H1 (cell line): Measurements from ENCODE around the gene C19orf47. TPM values are rescaled to one million over a fixed set of nuclear protein-coding genes. Genes with fewer than 3 reads are reported as not detected.

ENCODE experiments used
- CTCF ChIA-PET: fragments of 300-600 bp; sonication (Branson Sonifier 250); formaldehyde crosslinking; loops from one replicate; lab custom pipeline; 2021; ENCODE audit not compliant: partially characterized antibody; lab: Charles Lee
- POLR2A ChIA-PET: fragments of 300-600 bp; sonication (Branson Sonifier 250); formaldehyde crosslinking; loops from one replicate; lab custom pipeline; 2021; ENCODE audit warnings: inconsistent platforms; ENCODE audit not compliant: partially characterized antibody; lab: Charles Lee
- DNase-seq, 2 experiments: peaks; one replicate each; pipeline versions ENCODE4 v3.0.0 to v3.0.0-alpha.2; 2010 to 2022; ENCODE audit warnings: low spot score in 2 of 2, low read depth in 1 of 2, mixed read lengths in 1 of 2
- FAIRE-seq: peaks from 2 replicates; lab custom pipeline; 2011; peaks lifted over from hg19 to GRCh38; lab: Jason Lieb, UNC
- H2AFZ ChIP-seq: 2 replicates; pipeline ENCODE4 v1.8.1; 2012; ENCODE audit warnings: low read length, inconsistent platforms
- H2AK5ac ChIP-seq: 2 replicates; pipeline ENCODE4 v1.6.1; 2013; ENCODE audit warnings: low read depth, low read length
- H2BK120ac ChIP-seq: replicated peaks from 2 replicates; pipeline ENCODE3; 2013; ENCODE audit warnings: low read depth, low read length, inconsistent platforms
- H2BK12ac ChIP-seq: 2 replicates; pipeline ENCODE4 v1.6.1; 2013; ENCODE audit warnings: low read depth, low read length
- H2BK15ac ChIP-seq: 2 replicates; pipeline ENCODE4 v1.6.1; 2013; ENCODE audit warnings: low read length
- H2BK20ac ChIP-seq: 2 replicates; pipeline ENCODE4 v1.6.1; 2013; ENCODE audit warnings: low read length
- H2BK5ac ChIP-seq: 2 replicates; pipeline ENCODE4 v1.6.1; 2013; ENCODE audit warnings: low read depth, low read length
- H3K14ac ChIP-seq: 2 replicates; pipeline ENCODE4 v1.6.1; 2013; ENCODE audit warnings: inconsistent platforms; ENCODE audit not compliant: insufficient read length
- H3K18ac ChIP-seq: 2 replicates; pipeline ENCODE4 v1.6.1; 2013; ENCODE audit warnings: low read length; ENCODE audit errors: extremely low read depth
- H3K23ac ChIP-seq: 2 replicates; pipeline ENCODE4 v1.6.1; 2013; ENCODE audit warnings: inconsistent platforms; ENCODE audit not compliant: insufficient read length
- H3K23me2 ChIP-seq: 2 replicates; pipeline ENCODE4 v1.6.1; 2013; ENCODE audit warnings: low read depth, low read length
- H3K27ac ChIP-seq: 2 replicates; pipeline ENCODE4 v1.6.1; 2011; ENCODE audit warnings: low read depth, low read length, inconsistent platforms
- H3K27me3 ChIP-seq, 4 experiments: replicated peaks in 1 of 4; 1 replicate in 1 of 4; 2 replicates in 3 of 4; pipeline versions ENCODE4 v1.6.1 to v1.8.1; 2011 to 2013; ENCODE audit warnings: low read length in 3 of 4, mild to moderate bottlenecking in 3 of 4, inconsistent platforms in 2 of 4, mixed read lengths in 2 of 4, moderate library complexity in 1 of 4; ENCODE audit not compliant: control insufficient read depth in 3 of 4, insufficient read depth in 3 of 4; ENCODE audit errors: extremely low read depth in 1 of 4
- H3K36me3 ChIP-seq, 4 experiments: 2 replicates each; pipeline versions ENCODE4 v1.6.1 to v1.8.1; 2011 to 2013; ENCODE audit warnings: mild to moderate bottlenecking in 4 of 4, low read length in 3 of 4, moderate library complexity in 2 of 4, control low read depth in 1 of 4, inconsistent platforms in 1 of 4; ENCODE audit not compliant: insufficient read depth in 4 of 4, control insufficient read depth in 2 of 4
- H3K4ac ChIP-seq: replicated peaks from 2 replicates; pipeline ENCODE3; 2013; ENCODE audit warnings: low read length, low read depth, mixed read lengths, inconsistent platforms; ENCODE audit not compliant: insufficient read length
- H3K4me1 ChIP-seq, 4 experiments: replicated peaks in 1 of 4; 1 replicate in 1 of 4; 2 replicates in 3 of 4; pipeline versions ENCODE4 v1.6.1 to v1.8.1; 2011 to 2013; ENCODE audit warnings: low read length in 3 of 4, inconsistent platforms in 2 of 4, mixed read lengths in 1 of 4; ENCODE audit not compliant: insufficient read depth in 4 of 4, control insufficient read depth in 3 of 4
- H3K4me2 ChIP-seq, 2 experiments: 2 replicates each; pipeline versions ENCODE4 v1.6.1 to v1.8.1; 2011 to 2013; ENCODE audit warnings: low read depth in 2 of 2, low read length in 2 of 2, control low read depth in 1 of 2, inconsistent platforms in 1 of 2, mild to moderate bottlenecking in 1 of 2; ENCODE audit not compliant: insufficient read depth in 1 of 2
- H3K4me3 ChIP-seq, 4 experiments: fragments of 200-600, 300-600 bp in 1 of 4; sonication (generic), shearing (Covaris generic), sonication (Bioruptor Twin) in 1 of 4; 2 replicates each; pipeline versions ENCODE4 v1.5.1 to v1.8.1; 2011 to 2016; ENCODE audit warnings: low read length in 4 of 4, low read depth in 3 of 4, control low read depth in 2 of 4, inconsistent platforms in 2 of 4, mild to moderate bottlenecking in 2 of 4, mixed read lengths in 1 of 4, moderate library complexity in 1 of 4; ENCODE audit not compliant: insufficient read depth in 2 of 4; ENCODE audit errors: extremely low read depth in 1 of 4
- H3K56ac ChIP-seq: replicated peaks from 2 replicates; pipeline ENCODE3; 2013; ENCODE audit warnings: low read depth, mild to moderate bottlenecking, mixed read lengths, low read length, inconsistent platforms; ENCODE audit not compliant: insufficient read length
- H3K79me1 ChIP-seq: 2 replicates; pipeline ENCODE4 v1.6.1; 2013; ENCODE audit warnings: low read depth, low read length, control low read depth
- H3K79me2 ChIP-seq, 2 experiments: 2 replicates each; pipeline versions ENCODE4 v1.6.1 to v1.8.1; 2012 to 2013; ENCODE audit warnings: low read length in 2 of 2, mild to moderate bottlenecking in 2 of 2, inconsistent platforms in 1 of 2; ENCODE audit not compliant: insufficient read depth in 2 of 2, control insufficient read depth in 1 of 2
- H3K9ac ChIP-seq, 4 experiments: replicated peaks in 1 of 4; 1 replicate in 1 of 4; 2 replicates in 3 of 4; pipeline versions ENCODE4 v1.6.1 to v1.8.1; 2011 to 2013; ENCODE audit warnings: low read depth in 3 of 4, low read length in 3 of 4, control low read depth in 2 of 4, mild to moderate bottlenecking in 2 of 4, moderate library complexity in 2 of 4, inconsistent platforms in 1 of 4; ENCODE audit errors: extremely low read depth in 1 of 4
- H3K9me3 ChIP-seq, 2 experiments: 2 replicates each; pipeline versions ENCODE4 v1.6.1 to v1.8.1; 2012 to 2013; ENCODE audit warnings: mild to moderate bottlenecking in 2 of 2, moderate library complexity in 2 of 2, control low read depth in 1 of 2, inconsistent platforms in 1 of 2, low read depth in 1 of 2, low read length in 1 of 2, mixed read lengths in 1 of 2; ENCODE audit not compliant: insufficient read depth in 2 of 2
- H4K20me1 ChIP-seq, 2 experiments: replicated peaks in 1 of 2; 2 replicates each; pipeline versions ENCODE3 to v1.8.1; 2011 to 2013; ENCODE audit warnings: inconsistent platforms in 2 of 2, low read length in 2 of 2, mild to moderate bottlenecking in 1 of 2; ENCODE audit not compliant: insufficient read depth in 2 of 2, control insufficient read depth in 1 of 2
- H4K5ac ChIP-seq: 2 replicates; pipeline ENCODE4 v1.6.1; 2013; ENCODE audit warnings: low read length, low read depth, mixed read lengths, inconsistent platforms; ENCODE audit not compliant: insufficient read length
- H4K8ac ChIP-seq: 2 replicates; pipeline ENCODE4 v1.8.0; 2013; ENCODE audit warnings: mild to moderate bottlenecking, moderate library complexity, low read length, inconsistent platforms; ENCODE audit not compliant: insufficient read depth; ENCODE audit errors: extremely low read depth
- H4K91ac ChIP-seq: replicated peaks from 2 replicates; pipeline ENCODE3; 2013; ENCODE audit warnings: low read length, mixed read lengths, inconsistent platforms; ENCODE audit not compliant: insufficient read length
- RAD21 ChIP-seq, 2 experiments: IDR thresholded peaks in 1 of 2; conservative IDR thresholded peaks in 1 of 2; 2 replicates each; pipeline ENCODE4 v1.6.1; 2011; ENCODE audit warnings: low read depth in 2 of 2, low read length in 2 of 2, improper control_type of control experiment in 1 of 2, inconsistent platforms in 1 of 2, mild to moderate bottlenecking in 1 of 2, moderate library complexity in 1 of 2
- TEAD4 ChIP-seq: IDR thresholded peaks from 2 replicates; pipeline ENCODE4 v1.6.1; 2012; ENCODE audit warnings: low read depth, low read length, inconsistent platforms, mixed read lengths
- WGBS, 2 experiments: shearing (Covaris generic) in 1 of 2; methylation state at CpG; one replicate each; pipeline versions ENCODE4 v1.1.6 to v1.1.7; 2013 to 2015; ENCODE audit warnings: low lambda C conversion rate in 2 of 2, mixed read lengths in 2 of 2, inconsistent platforms in 1 of 2, low coverage in 1 of 2, missing lambda C conversion rate in 1 of 2; ENCODE audit not compliant: insufficient replicate concordance in 2 of 2, insufficient coverage in 1 of 2, insufficient read length in 1 of 2; ENCODE audit errors: extremely low coverage in 1 of 2, missing lambda C conversion rate in 1 of 2; 5-methylcytosine and 5-hydroxymethylcytosine counted together
- polyA plus RNA-seq, 7 experiments: library from polyadenylated mRNA; depleted of rRNA in 3 of 7; stranded (reverse) in 5 of 7; unstranded in 2 of 7; fragments of >200 nt in 5 of 7; fragments of 200-250 nt in 2 of 7; gene quantifications; 1 replicate in 5 of 7; 2 replicates in 1 of 7; 4 replicates in 1 of 7; pipeline versions ENCODE4 v1.2.1 to v1.2.3, GENCODE V29; 2011 to 2013; ENCODE audit warnings: missing spikeins in 2 of 7, mixed read lengths in 2 of 7
- total RNA-seq: library from RNA; stranded (reverse); fragmentation: NEBNext Ultra II Directional; extraction: Animal tissue kit (Norgen Biotek cat#: 25700); gene quantifications from 2 replicates; pipeline ENCODE4 v1.2.1, GENCODE V29; 2021
- TF ChIP-seq, protein P1 (sequence below), 3 experiments: IDR thresholded peaks; 1 replicate in 2 of 3; 2 replicates in 1 of 3; pipeline versions ENCODE4 v1.5.1 to v1.6.1; 2011; ENCODE audit warnings: low read length in 3 of 3, mild to moderate bottlenecking in 3 of 3, inconsistent platforms in 2 of 3, low read depth in 1 of 3, moderate library complexity in 1 of 3; ENCODE audit not compliant: insufficient read depth in 1 of 3; ENCODE audit errors: control extremely low read depth in 1 of 3

The C19orf47 gene
- total and polyA plus RNA-seq, 2 of the 8 experiments (the other 6 are each of a cell fraction or from before 2014, with no cell fraction given): 17.8 to 27.3 TPM

DNA sequence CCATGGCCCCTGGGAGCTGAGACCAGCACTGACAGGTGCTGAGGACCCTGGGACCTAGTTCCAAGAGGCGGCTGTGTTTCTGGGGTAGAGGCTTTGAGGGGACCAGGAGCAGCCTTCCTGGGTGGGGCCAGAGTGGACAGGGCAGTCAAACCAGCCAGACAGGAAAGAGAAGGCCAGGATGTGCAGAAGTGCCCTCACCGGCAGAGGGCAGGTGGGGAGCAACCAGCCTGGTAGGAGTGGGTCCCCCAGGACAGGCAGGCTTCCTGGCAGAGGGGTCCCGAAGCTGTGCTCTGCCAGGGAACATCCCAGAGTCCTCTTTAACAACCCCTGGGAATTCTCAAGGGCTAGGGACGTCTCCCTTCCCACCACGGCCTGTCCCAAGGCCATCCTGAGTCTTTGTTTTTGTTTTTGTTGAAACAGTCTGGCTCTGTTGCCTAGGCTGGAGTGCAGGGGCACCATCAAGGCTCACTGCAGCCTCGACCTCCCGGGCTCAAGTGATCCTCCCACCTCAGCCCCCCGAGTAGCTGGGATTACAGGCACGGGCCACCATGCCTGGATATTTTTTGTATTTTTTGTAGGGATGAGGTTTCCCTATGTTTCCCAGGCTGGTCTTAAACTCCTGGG, 44.8 kb upstream of the C19orf47 start:
- Histone ChIP-seq H3K9ac (no peak overlapping the region), H2BK20ac (no peak overlapping the region), H2BK12ac (no peak overlapping the region), H3K18ac (no peak overlapping the region), H4K5ac (no peak overlapping the region), H2BK15ac (no peak overlapping the region), H3K36me3 (no peaks in the 10 kb centered on the region), H3K79me1 (no peaks in the 10 kb centered on the region), H2BK120ac (no peak overlapping the region), H3K23me2 (no peaks in the 10 kb centered on the region), H4K91ac (no peak overlapping the region), H4K8ac (no peak overlapping the region), H3K4ac (no peak overlapping the region), H3K4me1 (peaks cover 0 to 4% (median 3%) of the 10 kb centered on the region in 4 experiments; a peak in 3 of 7 replicates), H3K4me2 (no peak overlapping the region), H2AK5ac (no peak overlapping the region), H4K20me1 (peaks cover 0 to 1% of the 10 kb centered on the region in 2 experiments), H3K56ac (no peak overlapping the region), H3K79me2 (no peaks in the 10 kb centered on the region), H3K23ac (no peak overlapping the region), H3K27me3 (peaks cover 0 to 4% (median 1%) of the 10 kb centered on the region in 4 experiments; a peak in 4 of 7 replicates), H3K14ac (no peak overlapping the region), H3K4me3 (no peak overlapping the region), H2BK5ac (no peak overlapping the region), H3K27ac (no peak overlapping the region), H2AFZ (no peak overlapping the region), H3K9me3 (no peaks in the 10 kb centered on the region)
- TF ChIP-seq RAD21 (IDR thresholded peaks at IDR 0.05 in 1 of 2, conservative IDR thresholded peaks at IDR 0.05 in 1 of 2; ENCODE audit: low read depth in 2 of 2, low read length in 2 of 2): peak; percentile 37 to 47
- TF ChIP-seq, protein P1, sequence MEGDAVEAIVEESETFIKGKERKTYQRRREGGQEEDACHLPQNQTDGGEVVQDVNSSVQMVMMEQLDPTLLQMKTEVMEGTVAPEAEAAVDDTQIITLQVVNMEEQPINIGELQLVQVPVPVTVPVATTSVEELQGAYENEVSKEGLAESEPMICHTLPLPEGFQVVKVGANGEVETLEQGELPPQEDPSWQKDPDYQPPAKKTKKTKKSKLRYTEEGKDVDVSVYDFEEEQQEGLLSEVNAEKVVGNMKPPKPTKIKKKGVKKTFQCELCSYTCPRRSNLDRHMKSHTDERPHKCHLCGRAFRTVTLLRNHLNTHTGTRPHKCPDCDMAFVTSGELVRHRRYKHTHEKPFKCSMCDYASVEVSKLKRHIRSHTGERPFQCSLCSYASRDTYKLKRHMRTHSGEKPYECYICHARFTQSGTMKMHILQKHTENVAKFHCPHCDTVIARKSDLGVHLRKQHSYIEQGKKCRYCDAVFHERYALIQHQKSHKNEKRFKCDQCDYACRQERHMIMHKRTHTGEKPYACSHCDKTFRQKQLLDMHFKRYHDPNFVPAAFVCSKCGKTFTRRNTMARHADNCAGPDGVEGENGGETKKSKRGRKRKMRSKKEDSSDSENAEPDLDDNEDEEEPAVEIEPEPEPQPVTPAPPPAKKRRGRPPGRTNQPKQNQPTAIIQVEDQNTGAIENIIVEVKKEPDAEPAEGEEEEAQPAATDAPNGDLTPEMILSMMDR (IDR thresholded peaks at IDR 0.05; ENCODE audit: control extremely low read depth in 1 of 3, insufficient read depth in 1 of 3, low read depth in 1 of 3, low read length in 3 of 3): peak; percentile 40 to 62 (median 47)
- no peak for TF ChIP-seq TEAD4
- DNase-seq (no peak), FAIRE-seq (no peak)
- WGBS, 2 experiments: 76% methylated on average over 9 of the region's 9 CpGs; no CpG with 5 or more reads in 1 of the 2 experiments
- POLR2A ChIA-PET: interaction anchor here (0.5 to 1.0 kb wide), 3 partner anchors 11 to 58 kb away, joined by 3 to 4 read pairs (median 3); no protein-coding TSS in a partner anchor
- CTCF ChIA-PET: interaction anchor here (0.7 to 1.3 kb wide), 4 partner anchors 10 to 554 kb away, joined by 3 to 5 read pairs (median 4); no protein-coding TSS in a partner anchor
